Small intestine (tissue), 7 donors: ENCODE measurements around the gene AKR7A2. TPM values are rescaled to one million over a fixed set of nuclear protein-coding genes. Genes with fewer than 3 reads are reported as not detected.

ENCODE experiments used
- DNase-seq, 2 donors: peaks; one replicate each; pipeline versions ENCODE4 v3.0.0 to v3.0.0-alpha.2; 2013
- FAIRE-seq: peaks from 2 replicates; lab custom pipeline; 2012; peaks lifted over from hg19 to GRCh38; lab: Jason Lieb, UNC
- H3K27ac ChIP-seq, 3 donors: one replicate each; pipeline ENCODE4 v1.5.1; 2013; ENCODE audit warnings: low read length in 2 of 3, mild to moderate bottlenecking in 2 of 3, control low read depth in 1 of 3, inconsistent platforms in 1 of 3, low read depth in 1 of 3, moderate library complexity in 1 of 3
- H3K27me3 ChIP-seq, 3 donors: one replicate each; pipeline ENCODE4 v1.6.1; 2013; ENCODE audit warnings: low read length in 3 of 3, inconsistent platforms in 1 of 3; ENCODE audit not compliant: control insufficient read depth in 3 of 3, insufficient read depth in 3 of 3
- H3K36me3 ChIP-seq, 3 donors: one replicate each; pipeline ENCODE4 v1.6.1; 2013; ENCODE audit warnings: low read length in 3 of 3, inconsistent platforms in 1 of 3, low read depth in 1 of 3, mild to moderate bottlenecking in 1 of 3, moderate library complexity in 1 of 3; ENCODE audit not compliant: control insufficient read depth in 3 of 3, insufficient read depth in 2 of 3
- H3K4me1 ChIP-seq, 3 donors: one replicate each; pipeline ENCODE4 v1.6.1; 2013; ENCODE audit warnings: low read length in 2 of 3, inconsistent platforms in 1 of 3, low read depth in 1 of 3, mild to moderate bottlenecking in 1 of 3, moderate library complexity in 1 of 3; ENCODE audit not compliant: control insufficient read depth in 3 of 3, insufficient read depth in 2 of 3
- H3K4me3 ChIP-seq, 3 donors: one replicate each; pipeline ENCODE4 v1.5.1; 2013; ENCODE audit warnings: low read length in 3 of 3, control low read depth in 1 of 3, inconsistent platforms in 1 of 3, low read depth in 1 of 3, mild to moderate bottlenecking in 1 of 3, moderate library complexity in 1 of 3
- H3K9me3 ChIP-seq, 2 donors: one replicate each; pipeline ENCODE4 v1.6.1; 2013; ENCODE audit warnings: low read depth in 1 of 2, low read length in 1 of 2; ENCODE audit not compliant: control insufficient read depth in 2 of 2, insufficient read depth in 1 of 2
- WGBS, 3 donors: extraction: QIAGEN DNeasy Blood & Tissue Kit; methylation state at CpG; one replicate each; pipeline ENCODE4 v1.1.7; 2013; 5-methylcytosine and 5-hydroxymethylcytosine counted together
- polyA plus RNA-seq, 4 donors: library from polyadenylated mRNA; stranded (reverse) in 3 of 4; unstranded in 1 of 4; fragments of 200-250 nt in 3 of 4; fragments of 120-200 nt in 1 of 4; gene quantifications; one replicate each; pipeline versions ENCODE4 v1.2.1 to v1.2.3, GENCODE V29; 2013
- donor health status: healthy with polysubstance abuse.
- donor health status: control.
- donor health status: control.
- donor health status: Bipolar disorder and iron deficiency.
- donor health status: healthy.

Gene AKR7A2
- polyA plus RNA-seq, 4 donors, result 73.2 to 153 (median 119) TPM

- Histone ChIP-seq H3K9me3 (no peaks in the 10 kb centered on the region), H3K4me3 (no peak overlapping the region), H3K27ac (no peak overlapping the region), H3K4me1 (peaks cover 0 to 3% (median 0%) of the 10 kb centered on the region in 3 donors), H3K36me3 (peaks cover 5 to 64% (median 5%) of the 10 kb centered on the region in 3 donors), H3K27me3 (no peaks in the 10 kb centered on the region)
- FAIRE-seq, result no peak
- peak in 1 of 2 donors; percentile 20 for DNase-seq
- 78 to 82% (median 81%) methylated on average over 7 of the region's 7 CpGs for WGBS, 3 donors
Measured at GRCh38 chr1:19336543-19336942, 24.6 kb upstream of the AKR7A2 start.

DNA sequence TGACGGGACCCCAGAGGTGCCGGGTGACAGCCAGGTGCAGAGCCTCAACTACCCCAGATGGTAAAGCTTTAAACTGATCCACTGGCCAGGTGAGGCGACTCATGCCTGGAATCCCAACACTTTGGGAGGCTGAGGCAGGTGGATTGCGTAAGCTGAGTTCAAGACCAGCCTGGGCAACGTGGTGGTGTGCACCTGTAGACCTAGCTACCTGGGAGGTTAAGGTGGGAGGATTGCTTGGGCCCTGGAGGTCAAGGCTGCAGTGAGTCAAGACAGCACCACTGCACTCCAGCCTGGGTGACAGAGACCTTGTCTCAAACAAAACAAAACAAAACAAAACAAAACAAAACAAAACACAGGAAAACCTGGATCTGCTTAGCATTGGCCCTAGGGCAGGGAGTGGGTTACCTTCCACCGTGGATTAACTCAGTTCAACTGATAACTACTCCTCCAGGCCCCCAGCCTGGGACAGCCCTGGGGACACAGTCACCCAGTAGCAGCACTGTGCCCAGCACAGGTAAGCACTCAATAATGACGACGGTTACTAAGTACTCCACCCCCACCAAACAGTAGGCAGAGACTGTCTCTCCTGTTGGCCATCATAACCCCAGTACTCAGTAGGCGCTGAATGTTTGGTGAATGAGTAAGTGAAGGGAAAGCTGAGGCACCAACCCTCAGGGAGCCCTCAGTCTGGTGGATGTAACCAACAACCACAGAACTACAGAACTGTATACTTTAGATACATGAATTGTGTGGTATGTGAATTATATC, 21.8 kb upstream of the AKR7A2 start:
- Histone ChIP-seq H3K27me3 (no peaks in the 10 kb centered on the region), H3K27ac (no peak overlapping the region), H3K9me3 (no peaks in the 10 kb centered on the region), H3K36me3 (peaks cover 0 to 65% (median 2%) of the 10 kb centered on the region in 3 donors), H3K4me1 (no peaks in the 10 kb centered on the region), H3K4me3 (no peak overlapping the region)
- FAIRE-seq, result no peak
- DNase-seq, result no peak
- WGBS, 3 donors, result 80 to 86% (median 83%) methylated on average over 9 of the region's 9 CpGs

GRCh38 chr1:19332832-19333231, 20.9 kb upstream of the AKR7A2 start:
- no peak for FAIRE-seq
- Histone ChIP-seq H3K36me3 (peaks cover 2 to 75% (median 2%) of the 10 kb centered on the region in 3 donors), H3K27me3 (no peaks in the 10 kb centered on the region), H3K4me1 (no peaks in the 10 kb centered on the region), H3K27ac (no peak overlapping the region), H3K9me3 (no peaks in the 10 kb centered on the region), H3K4me3 (no peak overlapping the region)
- 89 to 96% (median 92%) methylated on average over 12 of the region's 12 CpGs for WGBS, 3 donors
- DNase-seq, result no peak

DNA sequence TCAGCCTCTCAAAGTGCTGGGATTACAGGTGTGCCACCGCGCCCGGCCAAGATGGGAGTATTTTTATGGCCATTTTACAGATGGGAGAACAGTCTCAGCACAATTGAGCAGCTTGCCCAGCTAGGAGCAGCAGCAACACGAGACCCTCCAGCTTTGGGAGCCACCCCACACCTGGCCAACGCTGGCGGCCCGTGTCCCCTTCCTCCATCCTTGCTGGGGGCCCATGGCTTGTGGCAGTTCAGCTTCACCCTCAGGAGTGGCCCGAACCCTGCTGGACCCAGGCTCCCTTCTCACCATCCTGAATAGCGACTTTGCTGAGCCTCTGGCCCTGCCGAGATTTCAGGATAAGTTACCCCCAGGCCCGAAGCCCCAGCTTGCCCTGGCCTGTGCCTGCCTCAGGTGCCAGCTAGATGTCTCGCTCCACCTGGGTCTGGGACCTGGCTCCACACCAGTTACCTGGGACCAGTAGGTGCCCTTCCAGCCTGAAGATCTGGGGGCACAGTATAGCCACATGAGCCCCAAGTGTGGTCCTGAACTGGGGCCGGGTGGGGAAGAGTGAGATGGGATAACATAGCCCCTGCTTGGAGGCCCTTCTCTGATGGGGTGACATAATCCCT, 19.4 kb upstream of the AKR7A2 start:
- peaks cover 2 to 79% (median 4%) of the 10 kb centered on the region in 3 donors for H3K36me3 ChIP-seq
- WGBS, 3 donors, result 92% methylated on average over 13 of the region's 13 CpGs
- H3K4me3 ChIP-seq, result no peak overlapping the region
- H3K27me3 ChIP-seq, result no peaks in the 10 kb centered on the region
- H3K9me3 ChIP-seq, result no peaks in the 10 kb centered on the region
- no peak overlapping the region for H3K27ac ChIP-seq
- no peak for DNase-seq
- no peaks in the 10 kb centered on the region for H3K4me1 ChIP-seq
- FAIRE-seq, result no peak

GRCh38 chr1:19330449-19331135, 18.6 kb upstream of the AKR7A2 start:
- WGBS, 3 donors, result 82 to 89% (median 86%) methylated on average over 14 of the region's 14 CpGs
- Histone ChIP-seq H3K4me3 (no peak overlapping the region), H3K27me3 (no peaks in the 10 kb centered on the region), H3K9me3 (no peaks in the 10 kb centered on the region), H3K36me3 (peaks cover 2 to 83% (median 5%) of the 10 kb centered on the region in 3 donors), H3K27ac (no peak overlapping the region), H3K4me1 (no peaks in the 10 kb centered on the region)
- FAIRE-seq, result no peak
- peak in 1 of 2 donors; percentile 55 for DNase-seq

- Histone ChIP-seq H3K27ac (no peak overlapping the region), H3K4me3 (no peak overlapping the region), H3K36me3 (peaks cover 2 to 90% (median 9%) of the 10 kb centered on the region in 3 donors), H3K27me3 (no peaks in the 10 kb centered on the region), H3K4me1 (no peaks in the 10 kb centered on the region), H3K9me3 (no peaks in the 10 kb centered on the region)
- FAIRE-seq (no peak), DNase-seq (no peak)
- WGBS, 3 donors, result 92 to 93% (median 92%) methylated on average over 5 of the region's 5 CpGs
Measured at GRCh38 chr1:19329611-19330010, 17.7 kb upstream of the AKR7A2 start.

GRCh38 chr1:19329188-19329587, 17.2 kb upstream of the AKR7A2 start:
- no peaks in the 10 kb centered on the region for H3K27me3 ChIP-seq
- H3K4me3 ChIP-seq, result no peak overlapping the region
- DNase-seq (no peak), FAIRE-seq (no peak)
- no peak overlapping the region for H3K27ac ChIP-seq
- WGBS, 3 donors, result 85 to 89% (median 87%) methylated on average over 13 of the region's 13 CpGs
- H3K9me3 ChIP-seq, result no peaks in the 10 kb centered on the region
- peaks cover 4 to 94% (median 10%) of the 10 kb centered on the region in 3 donors for H3K36me3 ChIP-seq
- no peaks in the 10 kb centered on the region for H3K4me1 ChIP-seq

DNA sequence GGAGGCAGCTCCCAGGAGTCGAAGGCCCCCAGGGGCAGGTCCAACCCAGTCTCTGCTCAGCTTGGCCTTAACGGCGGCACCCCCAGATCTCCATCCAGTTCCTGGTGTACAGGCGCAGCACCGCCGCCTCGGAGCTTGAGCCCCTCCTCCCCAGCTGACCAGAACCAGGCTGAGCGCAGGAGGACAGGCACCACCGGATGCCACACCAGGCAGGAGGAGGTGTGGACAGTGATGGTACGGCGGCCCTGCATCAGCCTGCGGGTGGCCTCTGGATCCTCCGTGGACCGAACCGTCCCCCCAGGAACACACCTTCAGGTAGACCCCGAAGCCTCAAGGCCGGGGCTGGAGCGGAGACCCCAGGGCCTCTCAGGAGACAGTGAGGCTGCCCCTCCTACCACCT, 16.5 kb upstream of the AKR7A2 start:
- H3K36me3 ChIP-seq, result peaks cover 4 to 95% (median 10%) of the 10 kb centered on the region in 3 donors
- no peaks in the 10 kb centered on the region for H3K9me3 ChIP-seq
- no peak overlapping the region for H3K27ac ChIP-seq
- no peak overlapping the region for H3K4me3 ChIP-seq
- H3K4me1 ChIP-seq, result no peaks in the 10 kb centered on the region
- H3K27me3 ChIP-seq, result no peaks in the 10 kb centered on the region
- DNase-seq (no peak), FAIRE-seq (no peak)
- 94 to 97% (median 95%) methylated on average over 11 to 18 of the region's 18 CpGs for WGBS, 3 donors
